ENCODE data around the gene PHKB. TPM values are rescaled to one million over a fixed set of nuclear protein-coding genes. Genes with fewer than 3 reads are reported as not detected.

The PHKB gene
- total RNA-seq, 2 experiments from 2014 or later: 18.2 to 20.2 TPM

- H3K9me3 Mint-ChIP-seq: peaks cover 3% of the 10 kb centered on the region
- no peak overlapping the region for H3K27ac Mint-ChIP-seq
- DNase-seq: no peak
- H3K4me3 Mint-ChIP-seq: no peak overlapping the region
- no peaks in the 10 kb centered on the region for H3K4me1 Mint-ChIP-seq
- H3K27me3 Mint-ChIP-seq: no peaks in the 10 kb centered on the region
- H3K36me3 Mint-ChIP-seq: peaks cover 24% of the 10 kb centered on the region
Observed at GRCh38 chr16:47626246-47626645, 165.1 kb downstream of the PHKB start.

GRCh38 chr16:47627085-47627639, 166.0 kb downstream of the PHKB start:
- peaks cover 3% of the 10 kb centered on the region for H3K9me3 Mint-ChIP-seq
- no peak overlapping the region for H3K27ac Mint-ChIP-seq
- peaks cover 28% of the 10 kb centered on the region for H3K36me3 Mint-ChIP-seq
- DNase-seq: no peak
- H3K4me1 Mint-ChIP-seq: no peaks in the 10 kb centered on the region
- no peaks in the 10 kb centered on the region for H3K27me3 Mint-ChIP-seq
- H3K4me3 Mint-ChIP-seq: no peak overlapping the region

- Mint-ChIP-seq H3K27me3 (no peaks in the 10 kb centered on the region), H3K9me3 (peaks cover 3% of the 10 kb centered on the region), H3K36me3 (peaks cover 25% of the 10 kb centered on the region), H3K4me3 (no peak overlapping the region), H3K4me1 (no peaks in the 10 kb centered on the region), H3K27ac (no peak overlapping the region)
- no peak for DNase-seq
Observed at GRCh38 chr16:47627721-47628120, 166.6 kb downstream of the PHKB start.

GRCh38 chr16:47631131-47631530, 170.0 kb downstream of the PHKB start:
- Mint-ChIP-seq H3K36me3 (peaks cover 37% of the 10 kb centered on the region), H3K27me3 (no peaks in the 10 kb centered on the region), H3K27ac (no peak overlapping the region), H3K4me3 (no peak overlapping the region), H3K9me3 (peaks cover 3% of the 10 kb centered on the region), H3K4me1 (no peaks in the 10 kb centered on the region)
- no peak for DNase-seq

GRCh38 chr16:47634126-47634525, 173.0 kb downstream of the PHKB start:
- no peaks in the 10 kb centered on the region for H3K9me3 Mint-ChIP-seq
- no peak overlapping the region for H3K4me3 Mint-ChIP-seq
- H3K4me1 Mint-ChIP-seq: no peaks in the 10 kb centered on the region
- H3K36me3 Mint-ChIP-seq: peaks cover 29% of the 10 kb centered on the region
- DNase-seq: no peak
- no peak overlapping the region for H3K27ac Mint-ChIP-seq
- H3K27me3 Mint-ChIP-seq: no peaks in the 10 kb centered on the region

GRCh38 chr16:47634727-47635126, 173.6 kb downstream of the PHKB start:
- H3K27ac Mint-ChIP-seq: no peak overlapping the region
- H3K27me3 Mint-ChIP-seq: no peaks in the 10 kb centered on the region
- no peak overlapping the region for H3K4me3 Mint-ChIP-seq
- H3K9me3 Mint-ChIP-seq: no peaks in the 10 kb centered on the region
- no peaks in the 10 kb centered on the region for H3K4me1 Mint-ChIP-seq
- DNase-seq: no peak
- H3K36me3 Mint-ChIP-seq: peaks cover 29% of the 10 kb centered on the region

GRCh38 chr16:47636501-47637099, 175.5 kb downstream of the PHKB start:
- no peak for DNase-seq
- Mint-ChIP-seq H3K9me3 (no peaks in the 10 kb centered on the region), H3K27me3 (no peaks in the 10 kb centered on the region), H3K4me3 (no peak overlapping the region), H3K4me1 (no peaks in the 10 kb centered on the region), H3K36me3 (peaks cover 24% of the 10 kb centered on the region), H3K27ac (no peak overlapping the region)

- Mint-ChIP-seq H3K4me1 (peaks cover under 1% of the 10 kb centered on the region), H3K4me3 (no peak overlapping the region), H3K9me3 (no peaks in the 10 kb centered on the region), H3K27ac (no peak overlapping the region), H3K36me3 (peaks cover 24% of the 10 kb centered on the region), H3K27me3 (no peaks in the 10 kb centered on the region)
- no peak for DNase-seq
Observed at GRCh38 chr16:47638175-47638574, 177.0 kb downstream of the PHKB start.

- Mint-ChIP-seq H3K9me3 (no peaks in the 10 kb centered on the region), H3K4me3 (no peak overlapping the region), H3K27me3 (no peaks in the 10 kb centered on the region), H3K36me3 (peaks cover 17% of the 10 kb centered on the region), H3K4me1 (peaks cover 5% of the 10 kb centered on the region), H3K27ac (no peak overlapping the region)
- DNase-seq: no peak
Observed at GRCh38 chr16:47640661-47641060, 179.5 kb downstream of the PHKB start.

GRCh38 chr16:47643323-47644000, 182.3 kb downstream of the PHKB start:
- H3K27ac Mint-ChIP-seq: no peak overlapping the region
- peaks cover 16% of the 10 kb centered on the region for H3K36me3 Mint-ChIP-seq
- H3K4me1 Mint-ChIP-seq: peaks cover 5% of the 10 kb centered on the region
- no peak overlapping the region for H3K4me3 Mint-ChIP-seq
- H3K27me3 Mint-ChIP-seq: no peaks in the 10 kb centered on the region
- H3K9me3 Mint-ChIP-seq: no peaks in the 10 kb centered on the region
- no peak for DNase-seq

- no peak overlapping the region for H3K27ac Mint-ChIP-seq
- DNase-seq: no peak
- H3K4me3 Mint-ChIP-seq: no peak overlapping the region
- peaks cover 5% of the 10 kb centered on the region for H3K4me1 Mint-ChIP-seq
- no peaks in the 10 kb centered on the region for H3K27me3 Mint-ChIP-seq
- H3K36me3 Mint-ChIP-seq: peaks cover 17% of the 10 kb centered on the region
- H3K9me3 Mint-ChIP-seq: no peaks in the 10 kb centered on the region
Observed at GRCh38 chr16:47644166-47644565, 183.0 kb downstream of the PHKB start.

- peaks cover 5% of the 10 kb centered on the region for H3K4me1 Mint-ChIP-seq
- no peak overlapping the region for H3K4me3 Mint-ChIP-seq
- H3K27ac Mint-ChIP-seq: no peak overlapping the region
- no peak for DNase-seq
- H3K9me3 Mint-ChIP-seq: no peaks in the 10 kb centered on the region
- H3K27me3 Mint-ChIP-seq: no peaks in the 10 kb centered on the region
- H3K36me3 Mint-ChIP-seq: peaks cover 17% of the 10 kb centered on the region
Observed at GRCh38 chr16:47644661-47645060, 183.5 kb downstream of the PHKB start.

- Mint-ChIP-seq H3K9me3 (no peaks in the 10 kb centered on the region), H3K36me3 (peaks cover 24% of the 10 kb centered on the region), H3K4me3 (no peak overlapping the region), H3K27me3 (no peaks in the 10 kb centered on the region), H3K27ac (no peak overlapping the region), H3K4me1 (peaks cover 5% of the 10 kb centered on the region)
- no peak for DNase-seq
Observed at GRCh38 chr16:47646914-47647313, 185.8 kb downstream of the PHKB start.

GRCh38 chr16:47657032-47657431, 195.9 kb downstream of the PHKB start:
- DNase-seq: no peak
- no peak overlapping the region for H3K27ac Mint-ChIP-seq

GRCh38 chr16:47657977-47658376, 196.8 kb downstream of the PHKB start:
- no peak overlapping the region for H3K27ac Mint-ChIP-seq
- no peak overlapping the region for H3K4me3 Mint-ChIP-seq
- DNase-seq: no peak
- peaks cover 41% of the 10 kb centered on the region for H3K36me3 Mint-ChIP-seq
- H3K4me1 Mint-ChIP-seq: no peaks in the 10 kb centered on the region
- peaks cover 3% of the 10 kb centered on the region for H3K9me3 Mint-ChIP-seq
- H3K27me3 Mint-ChIP-seq: no peaks in the 10 kb centered on the region

More at GRCh38 chr16:47657032-47657431, 195.9 kb downstream of the PHKB start:
- Mint-ChIP-seq H3K4me1 (no peaks in the 10 kb centered on the region), H3K9me3 (peaks cover 3% of the 10 kb centered on the region), H3K36me3 (peaks cover 51% of the 10 kb centered on the region), H3K4me3 (no peak overlapping the region), H3K27me3 (no peaks in the 10 kb centered on the region)

GRCh38 chr16:47660540-47660939, 199.4 kb downstream of the PHKB start:
- H3K4me3 Mint-ChIP-seq: no peak overlapping the region
- peaks cover 25% of the 10 kb centered on the region for H3K36me3 Mint-ChIP-seq
- DNase-seq: no peak
- no peaks in the 10 kb centered on the region for H3K27me3 Mint-ChIP-seq
- H3K27ac Mint-ChIP-seq: no peak overlapping the region
- no peaks in the 10 kb centered on the region for H3K9me3 Mint-ChIP-seq
- H3K4me1 Mint-ChIP-seq: no peaks in the 10 kb centered on the region
